A673 (cell line): ENCODE measurements around the gene RGS6. TPM values are rescaled to one million over a fixed set of nuclear protein-coding genes. Genes with fewer than 3 reads are reported as not detected.

Experiments used
- BruUV-seq: library from RNA; stranded (reverse); fragments of 400-500 nt; replicated peaks from 2 replicates; lab custom pipeline; 2021; lab: Mats Ljungman, UMichigan
- CTCF ChIA-PET: fragments of 300-600 bp; sonication (Branson Sonifier 250); formaldehyde crosslinking; loops from one replicate; lab custom pipeline; 2022; ENCODE audit warnings: antibody characterized with exemption; lab: Charles Lee
- POLR2A ChIA-PET: fragments of 300-600 bp; sonication (Branson Sonifier 250); formaldehyde crosslinking; loops from one replicate; lab custom pipeline; 2022; ENCODE audit warnings: antibody characterized with exemption; ENCODE audit not compliant: low non-redundant PET; lab: Charles Lee
- DNase-seq: peaks from one replicate; pipeline ENCODE4 v3.0.0-alpha.2; 2015; ENCODE audit warnings: low spot score
- H3K27ac ChIP-seq: fragments of 200-600 bp; sonication (generic); 2 replicates; pipeline ENCODE4 v1.5.1; 2016; ENCODE audit warnings: mixed run types, low read depth, mild to moderate bottlenecking, mixed read lengths, antibody characterized with exemption, low read length; ENCODE audit not compliant: poor library complexity, severe bottlenecking
- H3K27me3 ChIP-seq: fragments of 200-600 bp; sonication (generic); replicated peaks from 2 replicates; pipeline ENCODE4 v1.6.1; 2017; ENCODE audit warnings: mixed run types, low read depth, mild to moderate bottlenecking, mixed read lengths, antibody characterized with exemption, low read length; ENCODE audit not compliant: insufficient read depth, poor library complexity
- H3K36me3 ChIP-seq: fragments of 200-600 bp; sonication (generic); 2 replicates; pipeline ENCODE4 v1.6.1; 2016; ENCODE audit warnings: mixed run types, mild to moderate bottlenecking, mixed read lengths, antibody characterized with exemption, low read length; ENCODE audit not compliant: insufficient read depth, poor library complexity, severe bottlenecking
- H3K4me1 ChIP-seq: fragments of 200-600 bp; sonication (generic); 2 replicates; pipeline ENCODE4 v1.6.1; 2017; ENCODE audit warnings: mixed run types, mild to moderate bottlenecking, mixed read lengths, antibody characterized with exemption, low read length; ENCODE audit not compliant: insufficient read depth, poor library complexity, severe bottlenecking
- H3K4me3 ChIP-seq: fragments of 200-600 bp; sonication (generic); 2 replicates; pipeline ENCODE4 v1.5.1; 2016; ENCODE audit warnings: low read depth, mixed run types, mild to moderate bottlenecking, mixed read lengths, low read length; ENCODE audit not compliant: poor library complexity, severe bottlenecking
- H3K9me3 ChIP-seq: fragments of 200-600 bp; sonication (generic); 2 replicates; pipeline ENCODE4 v1.6.1; 2016; ENCODE audit warnings: mixed run types, low read depth, mild to moderate bottlenecking, mixed read lengths, antibody characterized with exemption, low read length; ENCODE audit not compliant: poor library complexity, severe bottlenecking
- EZH2 ChIP-seq: fragments of 200-600 bp; sonication (generic); IDR thresholded peaks from 2 replicates; pipeline ENCODE4 v1.6.1; 2017; ENCODE audit warnings: borderline replicate concordance, low read depth, mild to moderate bottlenecking, mixed read lengths, antibody characterized with exemption, low read length; ENCODE audit not compliant: poor library complexity, severe bottlenecking
- intact Hi-C: fragments of 100-400 bp; cut with micrococcal nuclease; formaldehyde crosslinking; loops from one replicate; pipeline ENCODE4 v1.10.0; 2022; ENCODE audit not compliant: unreplicated experiment
- total RNA-seq: library from RNA; stranded (reverse); gene quantifications from 2 replicates; pipeline ENCODE4 v1.2.3, GENCODE V29; 2021
- TF ChIP-seq, protein P1 (sequence below): fragments of 300-800, 200-600 bp; sonication (generic); conservative IDR thresholded peaks from 2 replicates; pipeline ENCODE4 v1.5.1; 2017; ENCODE audit warnings: low read depth, mild to moderate bottlenecking, antibody characterized with exemption, low read length, moderate library complexity, mixed read lengths

Gene RGS6
- total RNA-seq, 1 experiment from 2014 or later = not detected

DNA sequence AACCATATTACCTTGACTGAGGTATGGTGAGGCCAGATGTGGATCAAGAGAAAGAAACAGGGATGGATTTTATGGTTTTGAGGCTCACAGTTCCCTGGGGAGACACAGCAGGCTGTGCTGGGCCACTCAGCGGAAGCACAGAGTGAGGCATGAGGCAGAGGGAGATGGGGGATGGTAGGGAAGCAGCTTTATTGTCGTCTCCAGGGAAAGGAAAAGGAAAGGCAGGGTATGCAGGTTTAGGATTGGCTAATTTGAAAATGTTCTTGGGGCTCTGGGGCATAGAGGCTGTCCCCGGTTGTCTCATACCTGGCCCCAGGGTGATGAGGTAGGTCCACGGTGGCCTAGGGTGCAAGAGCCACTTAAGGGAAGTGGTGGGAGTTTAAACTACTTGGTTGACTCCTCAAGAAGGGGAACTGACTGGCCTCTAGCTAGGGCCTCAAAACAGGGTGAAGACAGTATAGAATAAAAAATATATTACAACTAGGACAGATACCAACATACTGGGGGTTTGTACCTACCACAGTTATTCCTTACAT lies 322.8 kb downstream of the RGS6 start:
- intact Hi-C loops = no loop called here
- TF ChIP-seq EZH2 = no peak
- TF ChIP-seq, protein P1, sequence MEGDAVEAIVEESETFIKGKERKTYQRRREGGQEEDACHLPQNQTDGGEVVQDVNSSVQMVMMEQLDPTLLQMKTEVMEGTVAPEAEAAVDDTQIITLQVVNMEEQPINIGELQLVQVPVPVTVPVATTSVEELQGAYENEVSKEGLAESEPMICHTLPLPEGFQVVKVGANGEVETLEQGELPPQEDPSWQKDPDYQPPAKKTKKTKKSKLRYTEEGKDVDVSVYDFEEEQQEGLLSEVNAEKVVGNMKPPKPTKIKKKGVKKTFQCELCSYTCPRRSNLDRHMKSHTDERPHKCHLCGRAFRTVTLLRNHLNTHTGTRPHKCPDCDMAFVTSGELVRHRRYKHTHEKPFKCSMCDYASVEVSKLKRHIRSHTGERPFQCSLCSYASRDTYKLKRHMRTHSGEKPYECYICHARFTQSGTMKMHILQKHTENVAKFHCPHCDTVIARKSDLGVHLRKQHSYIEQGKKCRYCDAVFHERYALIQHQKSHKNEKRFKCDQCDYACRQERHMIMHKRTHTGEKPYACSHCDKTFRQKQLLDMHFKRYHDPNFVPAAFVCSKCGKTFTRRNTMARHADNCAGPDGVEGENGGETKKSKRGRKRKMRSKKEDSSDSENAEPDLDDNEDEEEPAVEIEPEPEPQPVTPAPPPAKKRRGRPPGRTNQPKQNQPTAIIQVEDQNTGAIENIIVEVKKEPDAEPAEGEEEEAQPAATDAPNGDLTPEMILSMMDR = no peak
- ChIA-PET POLR2A (no interaction called here), CTCF (no interaction called here)
- no peak for DNase-seq
- no TSS peak for BruUV-seq
- Histone ChIP-seq H3K4me3 (no peak overlapping the region), H3K36me3 (no peaks in the 10 kb centered on the region), H3K27me3 (no peaks in the 10 kb centered on the region), H3K4me1 (no peaks in the 10 kb centered on the region), H3K9me3 (peaks cover 3% of the 10 kb centered on the region), H3K27ac (no peak overlapping the region)

DNA sequence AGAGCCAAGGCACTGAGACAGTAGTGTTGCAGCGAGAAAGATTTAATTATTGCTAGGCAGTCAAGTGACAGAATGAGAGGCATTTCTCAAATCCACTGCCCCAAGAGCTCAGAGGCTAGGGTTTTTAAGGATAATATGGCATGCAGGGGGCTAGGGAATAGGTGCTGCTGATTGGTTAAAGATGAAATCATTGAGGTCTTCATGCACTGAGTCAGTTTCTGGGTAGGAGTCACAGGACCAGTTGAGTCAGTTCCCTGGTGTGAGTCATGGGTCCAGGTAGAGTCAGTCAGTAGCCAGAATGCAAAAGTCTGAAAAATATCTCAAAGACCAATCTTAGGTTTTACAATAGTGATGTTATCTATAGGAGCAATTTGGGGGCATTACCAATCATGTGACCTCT lies 323.8 kb downstream of the RGS6 start:
- no peaks in the 10 kb centered on the region for H3K27me3 ChIP-seq
- no peak overlapping the region for H3K27ac ChIP-seq
- no peaks in the 10 kb centered on the region for H3K4me1 ChIP-seq
- no peak overlapping the region for H3K4me3 ChIP-seq
- intact Hi-C loops = no loop called here
- TF ChIP-seq EZH2 = no peak
- TF ChIP-seq, protein P1 = no peak
- H3K9me3 ChIP-seq = peaks cover 3% of the 10 kb centered on the region
- ChIA-PET CTCF (no interaction called here), POLR2A (no interaction called here)
- BruUV-seq = no TSS peak
- no peaks in the 10 kb centered on the region for H3K36me3 ChIP-seq
- no peak for DNase-seq

DNA sequence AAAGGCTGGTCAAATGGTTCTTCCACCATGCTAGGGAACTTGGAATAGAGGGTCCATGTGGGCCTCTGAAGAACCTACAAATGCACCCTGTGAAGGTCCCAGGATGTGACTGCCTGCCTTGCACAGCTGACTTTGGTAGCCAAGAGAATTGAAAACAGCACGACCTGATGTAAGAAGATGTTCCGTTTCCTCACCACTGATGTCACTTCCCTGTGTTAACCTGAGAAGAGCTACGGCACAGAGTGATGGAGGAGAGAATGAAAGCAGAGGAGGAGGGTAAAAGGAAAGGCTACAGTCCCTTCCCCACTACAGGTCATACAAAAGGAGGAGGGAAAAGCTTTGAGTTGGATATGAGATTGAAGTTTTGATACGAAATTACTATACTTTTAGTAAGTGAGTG lies 328.8 kb downstream of the RGS6 start:
- TF ChIP-seq EZH2 = no peak
- TF ChIP-seq, protein P1 = no peak
- Histone ChIP-seq H3K4me3 (no peak overlapping the region), H3K27ac (no peak overlapping the region), H3K27me3 (no peaks in the 10 kb centered on the region), H3K9me3 (no peaks in the 10 kb centered on the region), H3K4me1 (no peaks in the 10 kb centered on the region), H3K36me3 (no peaks in the 10 kb centered on the region)
- CTCF ChIA-PET = no interaction called here
- DNase-seq = no peak
- BruUV-seq = no TSS peak
- POLR2A ChIA-PET = no interaction called here
- intact Hi-C loops = no loop called here
